Muscle layer of colon (tissue), 2 donors: ENCODE results near the gene BLTP3B.

ENCODE experiments used
- H3K27ac ChIP-seq: one replicate; pipeline ENCODE4 v1.7.0; 2013; ENCODE audit warnings: low read depth, mild to moderate bottlenecking, low read length, moderate library complexity
- H3K27me3 ChIP-seq, 2 donors: one replicate each; pipeline ENCODE4 v1.7.0; 2013; ENCODE audit warnings: low read length in 2 of 2, mild to moderate bottlenecking in 2 of 2; ENCODE audit not compliant: insufficient read depth in 2 of 2, control insufficient read depth in 1 of 2
- H3K36me3 ChIP-seq: one replicate; pipeline ENCODE4 v1.7.0; 2013; ENCODE audit warnings: mild to moderate bottlenecking, low read length; ENCODE audit not compliant: insufficient read depth
- H3K4me1 ChIP-seq: one replicate; pipeline ENCODE4 v1.7.0; 2013; ENCODE audit warnings: mild to moderate bottlenecking, low read length; ENCODE audit not compliant: insufficient read depth
- H3K4me3 ChIP-seq, 2 donors: one replicate each; pipeline ENCODE4 v1.7.0; 2013; ENCODE audit warnings: low read length in 2 of 2, low read depth in 1 of 2, mild to moderate bottlenecking in 1 of 2, moderate library complexity in 1 of 2
- H3K9ac ChIP-seq: one replicate; pipeline ENCODE4 v1.7.0; 2013; ENCODE audit warnings: low read length
- H3K9me3 ChIP-seq: one replicate; pipeline ENCODE4 v1.7.0; 2013; ENCODE audit warnings: mild to moderate bottlenecking, low read length
- donor health status: abdominal sarcoma.
- donor health status: Adenocarcinoma of cecum.

The BLTP3B gene

GRCh38 chr12:100158535-100158934 lies 15.9 kb upstream of the BLTP3B start:
- Histone ChIP-seq H3K27me3 (no peaks in the 10 kb centered on the region), H3K9ac (no peak overlapping the region), H3K4me3 (no peak overlapping the region), H3K27ac (no peak overlapping the region), H3K9me3 (no peaks in the 10 kb centered on the region), H3K36me3 (no peaks in the 10 kb centered on the region), H3K4me1 (no peaks in the 10 kb centered on the region)

- Histone ChIP-seq H3K4me3 (no peak overlapping the region), H3K9me3 (no peaks in the 10 kb centered on the region), H3K4me1 (no peaks in the 10 kb centered on the region), H3K27ac (no peak overlapping the region), H3K36me3 (no peaks in the 10 kb centered on the region), H3K9ac (no peak overlapping the region), H3K27me3 (no peaks in the 10 kb centered on the region)
Observed at GRCh38 chr12:100157427-100157821, 14.8 kb upstream of the BLTP3B start.

GRCh38 chr12:100156731-100157426 lies 14.2 kb upstream of the BLTP3B start:
- no peak overlapping the region for H3K27ac ChIP-seq
- H3K4me3 ChIP-seq = no peak overlapping the region
- H3K4me1 ChIP-seq = no peaks in the 10 kb centered on the region
- no peak overlapping the region for H3K9ac ChIP-seq
- H3K9me3 ChIP-seq = no peaks in the 10 kb centered on the region
- H3K36me3 ChIP-seq = no peaks in the 10 kb centered on the region
- H3K27me3 ChIP-seq = no peaks in the 10 kb centered on the region

GRCh38 chr12:100154474-100155247 lies 12.0 kb upstream of the BLTP3B start:
- H3K36me3 ChIP-seq = no peaks in the 10 kb centered on the region
- H3K9me3 ChIP-seq = no peaks in the 10 kb centered on the region
- no peak overlapping the region for H3K4me3 ChIP-seq
- H3K27me3 ChIP-seq = no peaks in the 10 kb centered on the region
- no peak overlapping the region for H3K27ac ChIP-seq
- H3K9ac ChIP-seq = no peak overlapping the region
- H3K4me1 ChIP-seq = no peaks in the 10 kb centered on the region

DNA sequence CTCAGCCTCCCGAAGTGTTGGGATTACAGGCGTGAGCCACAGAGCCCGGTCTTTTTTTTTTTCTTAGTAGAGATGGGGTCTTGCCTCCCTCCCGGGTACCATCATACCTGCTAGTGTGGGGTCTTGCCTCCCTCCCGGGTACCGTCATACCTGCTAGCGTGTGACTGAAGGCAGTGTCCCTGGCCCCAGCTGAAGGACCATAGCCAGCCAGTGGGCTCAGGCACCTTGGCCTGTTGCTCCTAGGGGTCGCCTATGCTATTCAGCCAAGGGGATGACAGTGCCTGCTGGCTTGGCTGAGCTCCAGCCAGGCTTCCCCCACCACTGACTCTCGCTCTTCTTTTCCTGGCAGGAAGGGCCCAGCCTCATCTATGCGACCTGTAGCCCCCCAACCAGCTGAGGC lies 10.5 kb upstream of the BLTP3B start:
- no peaks in the 10 kb centered on the region for H3K9me3 ChIP-seq
- no peaks in the 10 kb centered on the region for H3K36me3 ChIP-seq
- H3K27ac ChIP-seq = no peak overlapping the region
- H3K4me1 ChIP-seq = no peaks in the 10 kb centered on the region
- H3K4me3 ChIP-seq = no peak overlapping the region
- no peaks in the 10 kb centered on the region for H3K27me3 ChIP-seq
- H3K9ac ChIP-seq = no peak overlapping the region

DNA sequence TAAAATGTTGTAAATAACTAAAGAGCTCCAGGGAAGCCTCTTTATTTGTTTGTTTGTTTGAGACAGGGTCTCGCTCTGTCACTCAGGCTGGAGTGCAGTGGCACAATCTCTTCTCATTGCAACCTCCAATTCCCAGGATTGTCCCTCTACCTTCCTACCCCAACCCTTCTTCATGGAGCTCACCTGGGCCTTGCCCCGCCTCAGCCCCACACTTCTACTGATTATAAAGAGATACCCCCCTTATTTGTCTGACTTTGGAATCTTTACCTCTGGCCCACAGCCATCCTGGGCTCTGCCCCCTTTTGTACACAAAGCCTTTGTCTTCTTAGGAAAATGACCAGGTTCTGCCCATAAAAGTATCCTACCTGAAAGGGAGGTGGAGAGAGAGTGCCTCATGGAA lies 9.1 kb upstream of the BLTP3B start:
- Histone ChIP-seq H3K9me3 (no peaks in the 10 kb centered on the region), H3K9ac (no peak overlapping the region), H3K27me3 (no peaks in the 10 kb centered on the region), H3K36me3 (no peaks in the 10 kb centered on the region), H3K4me1 (no peaks in the 10 kb centered on the region), H3K4me3 (no peak overlapping the region), H3K27ac (no peak overlapping the region)

DNA sequence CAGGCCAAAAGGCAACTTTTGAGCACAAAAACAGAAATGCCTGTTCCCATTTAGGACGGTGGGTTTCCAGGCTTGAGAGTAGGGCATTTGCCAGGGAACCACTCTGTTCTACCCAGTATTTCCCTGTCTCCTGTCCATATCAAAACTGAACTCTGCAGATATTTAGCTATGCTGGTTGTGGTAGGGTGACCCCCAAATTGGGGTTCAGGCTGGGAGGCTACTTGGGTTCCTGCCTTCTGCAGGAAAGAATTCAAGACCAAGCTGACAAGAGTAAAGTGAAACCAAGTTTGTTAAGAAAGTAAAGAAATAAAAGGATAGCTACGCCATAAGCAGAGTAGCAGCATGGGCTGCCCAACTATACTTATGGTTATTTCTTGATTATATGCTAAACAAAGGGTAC lies 3.6 kb upstream of the BLTP3B start:
- no peaks in the 10 kb centered on the region for H3K27me3 ChIP-seq
- no peak overlapping the region for H3K9ac ChIP-seq
- H3K27ac ChIP-seq = no peak overlapping the region
- H3K4me1 ChIP-seq = peaks cover 4% of the 10 kb centered on the region
- no peaks in the 10 kb centered on the region for H3K36me3 ChIP-seq
- no peaks in the 10 kb centered on the region for H3K9me3 ChIP-seq
- no peak overlapping the region for H3K4me3 ChIP-seq

- Histone ChIP-seq H3K9ac (no peak overlapping the region), H3K9me3 (no peaks in the 10 kb centered on the region), H3K27me3 (no peaks in the 10 kb centered on the region), H3K4me3 (no peak overlapping the region), H3K4me1 (peaks cover 4% of the 10 kb centered on the region), H3K27ac (no peak overlapping the region), H3K36me3 (no peaks in the 10 kb centered on the region)
Observed at GRCh38 chr12:100145643-100146042, 3.0 kb upstream of the BLTP3B start.

DNA sequence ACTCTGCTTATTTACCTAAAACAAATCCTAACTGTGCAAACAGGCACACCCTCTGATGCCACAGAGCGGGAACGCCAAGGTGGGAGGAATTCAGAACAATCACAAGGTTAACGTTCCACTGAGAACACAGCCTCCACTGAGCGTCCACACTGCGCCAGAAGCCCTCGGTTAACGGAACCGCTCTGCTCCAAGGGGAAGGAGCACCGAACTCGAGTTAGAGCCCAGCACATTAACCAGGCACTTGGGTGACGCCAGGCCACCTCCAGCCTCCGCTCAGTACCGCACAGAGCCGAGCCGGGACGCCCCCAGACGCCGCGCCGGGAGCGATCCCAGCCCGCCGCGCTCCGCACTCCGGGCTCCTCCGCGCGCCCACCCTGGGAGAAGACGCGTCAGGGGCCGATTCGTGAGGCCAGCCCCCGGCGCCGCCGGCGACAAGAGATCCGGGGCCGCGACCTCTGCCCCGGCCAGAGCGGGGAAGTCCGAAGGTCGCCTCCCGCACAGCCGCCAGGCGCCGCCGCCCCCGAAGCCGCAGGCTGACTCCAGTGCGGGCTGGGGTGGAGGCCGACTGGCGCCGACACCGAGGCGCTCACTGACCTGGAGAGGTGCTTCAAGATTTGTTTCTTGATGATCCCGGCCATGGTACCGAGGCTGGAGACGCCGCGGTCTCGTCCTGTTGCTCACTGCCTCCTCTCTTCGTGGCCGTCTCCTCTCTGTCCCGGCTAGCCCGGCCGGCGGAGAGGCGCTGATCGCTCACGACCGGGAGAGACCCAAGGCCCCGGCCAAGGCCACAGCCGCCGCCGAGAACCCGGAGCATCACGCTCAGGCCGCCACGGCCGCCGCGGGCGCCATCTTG lies 450 bp downstream of the BLTP3B start:
- peaks cover 27% of the 10 kb centered on the region for H3K4me1 ChIP-seq
- H3K27ac ChIP-seq = peak overlapping the region; percentile 77
- H3K27me3 ChIP-seq = no peaks in the 10 kb centered on the region
- H3K36me3 ChIP-seq = no peaks in the 10 kb centered on the region
- peak overlapping the region; percentile 84 for H3K9ac ChIP-seq
- H3K9me3 ChIP-seq = no peaks in the 10 kb centered on the region
- H3K4me3 ChIP-seq = peak overlapping the region; percentile 67

DNA sequence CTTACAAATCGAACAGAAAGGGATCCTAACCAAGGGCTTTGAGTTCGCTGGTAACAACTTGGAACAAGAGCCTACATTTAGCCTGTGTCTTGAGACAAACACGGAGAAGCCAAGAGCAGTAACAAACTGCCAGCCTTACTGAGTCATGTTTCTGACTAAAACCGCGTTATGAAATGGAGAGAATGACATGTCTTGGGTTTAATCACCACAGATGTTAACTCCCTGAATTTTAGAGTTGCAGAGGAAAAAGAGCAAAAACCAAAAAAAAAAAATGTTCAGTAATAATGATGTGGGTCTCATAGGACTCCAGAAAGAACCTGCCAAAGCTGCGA lies 1.0 kb downstream of the BLTP3B start:
- Histone ChIP-seq H3K9me3 (no peaks in the 10 kb centered on the region), H3K9ac (peak overlapping the region; percentile 84), H3K27ac (peak overlapping the region; percentile 77), H3K4me1 (peaks cover 28% of the 10 kb centered on the region), H3K4me3 (peak overlapping the region; percentile 67), H3K27me3 (no peaks in the 10 kb centered on the region), H3K36me3 (no peaks in the 10 kb centered on the region)

- Histone ChIP-seq H3K4me3 (no peak overlapping the region), H3K36me3 (no peaks in the 10 kb centered on the region), H3K9me3 (no peaks in the 10 kb centered on the region), H3K9ac (no peak overlapping the region), H3K4me1 (peaks cover 28% of the 10 kb centered on the region), H3K27ac (no peak overlapping the region), H3K27me3 (no peaks in the 10 kb centered on the region)
Observed at GRCh38 chr12:100138803-100139098, 3.9 kb downstream of the BLTP3B start.
